HG03135 (cell line): ENCODE measurements around the gene FNDC3A.
"Not testable (repeated sequence)": the region's sequence is repeated elsewhere in the genome, so short reads cannot be mapped to it uniquely, and the experiment has no call there.

Source experiments
- ATAC-seq: cut with Tn5 transposase; IDR thresholded peaks from one replicate; pipeline ENCODE4 v1.9.1; 2021; ENCODE audit warnings: mild to moderate bottlenecking, moderate library complexity; ENCODE audit not compliant: unreplicated experiment

The FNDC3A gene

GRCh38 chr13:49132479-49133002 is 156.8 kb downstream of the FNDC3A start:
- no peak for ATAC-seq

- no peak for ATAC-seq
These were observed 158.6 kb downstream of the FNDC3A start for GRCh38 chr13:49134305-49134704.

GRCh38 chr13:49137138-49137643 is 161.5 kb downstream of the FNDC3A start:
- not testable (repeated sequence) for ATAC-seq

GRCh38 chr13:49140910-49141611 is 165.3 kb downstream of the FNDC3A start:
- ATAC-seq = no peak

- ATAC-seq = no peak
These were observed 171.2 kb downstream of the FNDC3A start for GRCh38 chr13:49146950-49147355.

GRCh38 chr13:49148405-49148804 is 172.7 kb downstream of the FNDC3A start:
- ATAC-seq = no peak

GRCh38 chr13:49157955-49158584 is 182.4 kb downstream of the FNDC3A start:
- ATAC-seq = not testable (repeated sequence)

GRCh38 chr13:49163162-49163561 is 187.4 kb downstream of the FNDC3A start:
- ATAC-seq = not testable (repeated sequence)

GRCh38 chr13:49164712-49165111 is 189.0 kb downstream of the FNDC3A start:
- ATAC-seq = no peak

- no peak for ATAC-seq
These were observed 190.4 kb downstream of the FNDC3A start for GRCh38 chr13:49165798-49166752.

GRCh38 chr13:49171359-49171758 is 195.6 kb downstream of the FNDC3A start:
- no peak for ATAC-seq

- no peak for ATAC-seq
These were observed 208.1 kb downstream of the FNDC3A start for GRCh38 chr13:49183672-49184325.

GRCh38 chr13:49184621-49185020 is 208.9 kb downstream of the FNDC3A start:
- no peak for ATAC-seq

- ATAC-seq = no peak
These were observed 209.6 kb downstream of the FNDC3A start for GRCh38 chr13:49185264-49185663.

GRCh38 chr13:49190901-49191300 is 215.2 kb downstream of the FNDC3A start:
- no peak for ATAC-seq

GRCh38 chr13:49206641-49207040 is 230.9 kb downstream of the FNDC3A start:
- ATAC-seq = no peak

GRCh38 chr13:49208619-49209018 is 232.9 kb downstream of the FNDC3A start:
- ATAC-seq = no peak

GRCh38 chr13:49210114-49210513 is 234.4 kb downstream of the FNDC3A start:
- no peak for ATAC-seq

GRCh38 chr13:49210669-49211068 is 235.0 kb downstream of the FNDC3A start:
- ATAC-seq = no peak

GRCh38 chr13:49213539-49213938 is 237.8 kb downstream of the FNDC3A start:
- ATAC-seq = no peak
